GM21423 (cell line): ENCODE results near the gene RAET1L.
"Not testable (repeated sequence)": the region's sequence is repeated elsewhere in the genome, so short reads cannot be mapped to it uniquely, and the experiment has no call there.

Source experiments
- ATAC-seq: cut with Tn5 transposase; IDR thresholded peaks from one replicate; pipeline ENCODE4 v1.9.1; 2021; ENCODE audit warnings: mild to moderate bottlenecking, moderate library complexity; ENCODE audit not compliant: unreplicated experiment

Gene RAET1L

DNA sequence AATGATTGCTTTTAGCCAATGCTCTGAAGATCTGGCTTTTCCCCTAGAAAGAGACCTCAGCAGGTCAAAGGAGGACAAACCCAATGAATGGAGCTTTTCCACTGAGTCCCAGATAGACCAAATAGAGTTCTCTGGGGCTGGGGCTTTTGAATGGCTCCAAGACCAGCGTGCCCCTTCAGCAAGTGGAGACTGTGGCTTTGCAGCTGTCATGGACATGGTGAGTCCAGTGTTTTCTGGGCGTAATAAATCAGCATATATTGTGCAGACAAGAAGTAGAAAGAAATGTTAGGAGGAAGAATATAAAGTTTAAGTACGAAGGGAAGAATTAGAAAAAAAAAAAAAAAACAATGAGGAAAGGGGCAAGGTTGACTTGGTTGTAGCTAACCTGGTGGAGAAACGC lies 33.5 kb downstream of the RAET1L start:
- no peak for ATAC-seq

DNA sequence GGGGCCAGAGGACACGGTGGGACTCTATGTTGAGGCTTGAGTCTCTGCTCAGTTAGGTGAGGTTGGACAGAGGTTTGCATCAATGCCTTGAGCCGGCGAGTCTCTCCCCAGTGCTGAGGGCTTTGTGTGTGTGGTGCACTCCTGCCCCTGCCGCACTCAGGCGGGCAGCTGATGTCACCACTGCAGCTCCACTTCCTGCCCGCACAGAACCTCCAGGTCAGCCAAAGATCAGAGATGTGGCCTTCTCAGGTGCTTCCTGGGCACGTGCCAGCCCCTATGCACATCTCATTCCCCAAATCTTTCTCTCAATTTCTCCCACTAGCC lies 33.9 kb downstream of the RAET1L start:
- not testable (repeated sequence) for ATAC-seq

DNA sequence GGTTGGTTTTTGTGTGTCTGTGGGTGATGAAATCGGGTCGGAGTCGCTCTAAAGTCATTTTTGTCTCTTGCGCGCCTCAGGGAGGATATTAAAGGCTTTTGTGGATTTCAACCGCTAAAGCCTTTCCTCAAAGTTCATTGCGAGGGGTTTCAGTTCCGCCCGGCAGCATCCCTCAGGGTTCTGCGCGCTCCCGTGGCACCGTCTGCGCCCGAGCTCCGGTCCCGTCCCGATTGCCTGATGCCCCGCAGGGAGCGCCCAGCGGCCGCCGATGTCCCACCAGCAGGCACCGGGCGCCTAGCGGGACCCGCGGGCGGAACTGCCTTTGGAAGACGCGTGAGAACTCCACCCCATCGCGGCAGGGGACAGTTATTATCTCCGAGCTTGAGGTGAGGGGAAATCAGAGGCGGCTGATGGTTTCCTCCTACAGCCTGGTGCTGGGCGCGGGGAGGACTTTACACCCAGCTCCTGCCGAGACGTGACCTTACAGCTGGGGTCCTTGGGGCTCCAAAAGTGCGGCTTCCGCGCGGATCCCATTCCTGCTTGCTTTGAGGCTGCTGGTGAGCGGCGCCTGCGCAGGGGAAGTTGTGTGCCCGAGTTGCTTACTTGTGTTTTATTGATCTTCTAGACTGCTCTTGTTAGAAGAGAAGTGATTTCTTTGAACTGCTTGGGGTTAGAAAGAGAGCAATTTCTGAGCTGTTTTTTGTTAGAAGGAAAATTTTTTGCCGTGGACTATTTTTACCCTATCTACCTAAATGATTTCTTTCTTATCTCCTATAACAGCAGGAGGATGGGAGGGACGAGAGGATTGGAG lies 34.5 kb downstream of the RAET1L start:
- ATAC-seq: no peak

DNA sequence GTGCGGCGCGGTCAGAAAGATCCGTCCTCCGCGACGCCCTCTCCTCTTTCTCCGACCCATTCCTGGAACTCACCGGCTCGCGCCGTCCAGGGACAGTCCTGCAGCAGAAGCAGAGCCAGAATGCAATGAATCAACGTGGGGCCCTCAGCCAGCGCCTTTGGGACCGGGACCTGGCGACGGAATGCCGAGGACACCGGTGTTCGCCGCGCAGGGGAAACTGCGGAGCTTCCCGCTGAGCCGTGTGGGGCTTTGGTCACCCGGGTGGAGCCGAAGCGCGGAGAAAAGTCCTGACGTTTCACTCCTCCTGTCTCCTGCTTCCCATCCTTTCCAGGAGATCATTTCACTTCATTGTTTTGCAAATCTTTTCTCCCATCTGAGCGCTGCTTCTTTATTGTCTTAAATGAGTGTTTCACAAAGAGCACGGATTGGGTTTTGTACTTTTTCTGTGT lies 35.1 kb downstream of the RAET1L start:
- no peak for ATAC-seq

DNA sequence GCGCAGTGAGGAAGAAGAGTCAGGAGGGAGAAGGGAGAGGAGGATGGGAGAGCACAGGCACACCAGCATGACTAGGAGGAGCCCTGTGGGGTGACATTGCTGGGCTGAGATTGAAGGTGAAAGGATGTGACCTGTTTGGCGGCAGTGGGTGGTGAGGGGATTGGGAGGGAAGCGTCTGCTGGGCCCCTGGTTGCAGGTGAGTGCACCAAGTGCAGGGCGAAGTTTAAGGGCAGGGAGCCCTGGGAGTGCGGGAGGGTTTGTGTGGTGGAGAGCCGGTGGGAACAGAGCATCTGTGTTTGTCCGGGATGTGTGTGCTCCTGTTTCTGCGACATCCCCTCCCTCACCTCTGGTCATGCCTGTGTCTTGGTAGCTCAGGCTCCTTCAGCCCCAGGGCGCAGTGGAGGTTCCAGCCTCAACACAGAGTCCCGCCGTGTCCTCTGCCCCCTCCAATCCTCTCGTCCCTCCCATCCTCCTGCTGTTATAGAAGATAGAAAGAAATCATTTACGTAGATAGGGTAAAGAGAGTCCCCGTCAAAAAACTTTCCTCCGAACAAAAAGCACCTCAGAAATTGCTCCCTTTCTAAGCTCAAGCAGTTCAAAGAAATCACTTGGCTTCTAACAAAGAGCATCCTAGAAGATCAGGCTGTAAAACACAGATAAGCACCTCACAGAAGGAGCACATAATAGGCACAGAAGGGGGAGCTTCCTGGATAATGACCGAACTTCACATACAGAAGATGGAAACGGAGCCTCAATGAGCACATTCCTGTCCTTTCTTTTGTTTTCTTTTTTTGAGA lies 36.6 kb downstream of the RAET1L start:
- ATAC-seq: no peak

DNA sequence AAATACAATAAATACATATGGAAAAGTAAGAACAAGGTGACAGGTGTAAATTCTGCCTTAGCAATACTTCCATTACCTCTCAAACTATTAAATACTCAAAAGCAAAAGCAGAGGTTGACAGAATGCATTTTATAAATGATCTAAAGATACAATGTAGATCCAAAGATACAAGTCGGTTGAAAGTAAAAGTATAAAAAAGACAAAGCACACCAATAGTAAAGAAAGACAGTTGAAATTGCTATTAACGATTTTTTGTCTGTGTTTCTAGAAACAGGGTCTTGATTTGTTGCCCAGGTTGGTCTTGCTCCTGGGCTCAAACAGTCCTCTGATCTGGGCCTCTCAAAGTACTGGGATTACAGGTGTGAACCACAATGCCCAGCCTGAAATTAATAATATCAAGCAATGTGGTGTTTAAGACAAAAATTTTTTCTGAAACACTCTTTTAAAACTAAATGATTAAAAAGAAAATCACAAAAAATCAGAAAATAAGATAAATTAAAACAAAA lies 37.7 kb downstream of the RAET1L start:
- ATAC-seq: no peak

DNA sequence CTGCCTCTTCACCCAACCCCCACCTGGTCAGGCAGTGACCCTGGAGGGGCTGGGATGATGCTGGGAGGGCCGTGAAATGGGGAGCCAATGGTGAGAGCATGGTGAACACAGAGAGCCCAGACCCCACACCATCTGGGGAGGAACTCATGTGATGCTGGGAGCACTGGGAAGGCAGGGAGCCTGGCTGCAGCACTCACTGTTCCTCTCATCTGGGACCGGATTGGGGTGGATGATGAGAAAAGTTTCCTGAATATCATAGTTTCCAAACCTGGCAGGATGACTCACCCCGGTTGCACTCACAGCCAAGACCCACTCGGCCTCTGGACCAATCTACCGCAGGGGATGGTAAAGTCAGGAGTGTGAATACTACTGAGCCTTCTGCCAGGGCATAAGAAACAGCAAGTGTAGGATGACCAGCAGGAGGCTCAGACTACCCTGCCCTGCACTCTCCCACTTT lies 39.8 kb downstream of the RAET1L start:
- no peak for ATAC-seq

DNA sequence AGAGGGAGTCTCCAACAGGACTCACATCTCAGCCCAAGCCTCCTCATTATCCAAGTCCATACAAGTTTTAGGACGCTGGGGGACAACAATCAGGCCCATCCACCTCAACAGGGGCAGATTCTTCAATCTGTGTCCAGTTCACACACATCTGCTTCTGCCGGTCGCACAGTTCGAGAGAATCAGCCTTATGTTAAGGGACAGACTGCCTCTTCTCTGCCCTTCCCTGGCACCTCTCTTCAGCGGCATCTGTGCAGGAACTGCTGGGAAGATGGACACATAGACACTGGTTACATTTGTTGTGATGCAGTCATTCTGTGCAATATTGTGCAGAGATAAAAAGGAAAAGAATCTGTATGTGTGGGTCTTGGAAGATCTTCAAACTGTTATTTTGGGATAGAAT lies 40.6 kb downstream of the RAET1L start:
- no peak for ATAC-seq

DNA sequence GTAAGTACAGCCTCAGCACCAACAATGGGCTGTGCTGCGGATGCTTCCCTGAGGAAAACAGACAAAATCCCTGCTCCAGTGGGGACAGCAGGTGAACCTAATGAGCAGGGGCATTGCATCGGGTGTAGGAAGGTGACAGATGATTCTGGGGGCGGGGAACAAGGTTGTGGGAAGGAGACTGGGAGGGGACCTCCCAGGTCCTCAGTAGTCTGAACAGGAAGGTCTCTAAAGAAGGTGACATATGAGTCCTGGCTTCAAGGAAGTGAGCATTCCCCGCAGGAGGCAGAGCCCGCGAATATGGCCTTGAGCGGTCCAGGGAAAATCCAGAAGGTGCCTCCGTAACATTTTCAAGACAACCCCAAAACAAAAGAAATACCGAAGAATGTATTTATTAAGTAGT lies 42.2 kb downstream of the RAET1L start:
- no peak for ATAC-seq

DNA sequence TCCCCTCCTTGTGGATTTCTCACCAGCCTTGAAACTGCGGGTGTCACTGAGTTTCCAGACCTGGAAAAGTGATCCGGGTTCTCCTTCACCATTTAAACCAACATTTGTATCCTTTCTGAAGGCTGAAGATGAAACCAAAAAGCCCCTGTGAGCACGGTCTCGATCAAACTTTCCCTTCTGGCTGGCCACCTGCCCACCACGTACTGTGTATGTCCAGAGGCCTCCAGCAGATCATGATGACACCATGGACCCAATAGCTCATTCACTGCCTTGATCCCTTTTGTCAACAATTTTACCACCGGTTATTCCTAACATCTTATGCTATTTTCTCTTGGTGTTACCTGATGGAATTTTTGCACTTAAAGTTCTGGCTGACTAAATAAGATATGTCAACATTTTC lies 46.0 kb downstream of the RAET1L start:
- ATAC-seq: no peak

DNA sequence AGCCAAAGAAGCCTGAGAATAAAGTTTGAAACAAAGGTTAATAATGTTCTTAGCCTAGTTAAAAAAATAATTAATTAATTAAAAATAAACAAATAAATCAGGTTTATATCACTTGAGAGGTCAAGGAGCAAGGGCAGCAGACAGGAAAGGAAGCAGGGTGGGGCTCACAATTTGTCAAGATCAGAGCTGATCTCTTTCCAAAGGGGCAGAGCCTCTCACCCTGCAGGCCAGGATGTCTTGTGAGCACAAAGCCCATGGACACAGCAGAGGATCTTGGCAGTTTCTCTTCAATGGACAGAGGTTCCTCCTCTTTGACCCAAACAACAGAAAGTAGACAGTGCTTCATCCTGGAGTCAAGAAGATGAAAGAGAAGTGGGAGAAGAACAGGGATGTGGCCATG lies 46.7 kb downstream of the RAET1L start:
- no peak for ATAC-seq

DNA sequence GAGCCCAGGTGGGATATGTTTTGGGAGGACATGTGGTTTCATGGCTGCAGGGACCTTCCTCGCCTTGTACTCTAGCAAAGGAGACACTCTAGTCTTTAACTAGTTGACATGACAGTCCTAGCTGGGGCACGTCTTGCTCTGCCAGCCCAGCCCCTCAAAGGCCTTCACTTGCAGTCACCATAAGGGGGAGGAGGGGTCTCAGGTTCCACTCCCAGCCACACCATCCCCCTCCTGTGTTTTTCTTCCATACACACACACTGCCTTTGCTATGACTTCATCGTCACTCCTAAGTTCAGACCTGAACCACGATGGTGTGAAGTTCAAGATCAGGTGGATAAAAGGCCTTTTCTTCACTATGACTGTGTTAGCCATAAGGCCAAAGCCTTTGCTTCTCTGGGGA lies 48.1 kb downstream of the RAET1L start:
- no peak for ATAC-seq

DNA sequence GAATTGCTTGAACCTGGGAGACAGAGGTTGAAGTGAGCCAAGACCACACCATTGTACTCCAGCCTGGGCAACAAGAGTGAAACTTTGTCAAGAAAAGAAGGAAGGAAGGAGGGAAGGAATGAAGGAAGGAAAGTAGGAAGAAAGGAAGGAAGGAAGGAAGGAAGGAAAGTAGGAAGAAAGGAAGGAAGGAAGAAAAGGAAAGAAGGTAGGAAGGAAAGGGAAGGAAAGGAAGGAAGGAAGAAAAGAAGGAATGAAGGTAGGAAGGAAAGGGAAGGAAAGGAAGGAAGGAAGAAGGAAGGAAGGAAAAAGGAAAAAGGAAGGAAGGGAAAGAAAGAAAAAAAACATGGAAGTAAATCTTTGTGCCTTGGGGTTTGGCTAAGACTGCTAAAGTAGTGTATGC lies 49.9 kb downstream of the RAET1L start:
- no peak for ATAC-seq

DNA sequence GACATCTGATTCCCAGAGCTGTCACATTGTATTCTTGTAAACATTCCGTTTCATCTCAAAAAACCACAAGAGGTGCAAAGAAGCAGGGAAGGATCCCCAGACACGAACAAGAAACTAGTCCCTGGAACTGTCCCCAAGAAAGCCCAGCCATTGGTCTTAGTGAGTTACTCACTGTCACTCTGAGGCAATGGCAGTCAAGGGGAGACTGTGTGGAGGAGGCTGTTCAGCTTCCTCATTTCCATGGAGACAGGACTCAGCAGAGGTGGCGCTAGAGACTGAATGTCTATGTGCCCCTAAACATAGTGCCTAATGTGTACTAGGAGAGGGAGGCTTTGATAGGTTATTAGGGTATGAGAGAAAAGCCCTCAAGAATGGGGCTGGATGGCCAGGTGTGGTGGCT lies 50.5 kb downstream of the RAET1L start:
- ATAC-seq: no peak

DNA sequence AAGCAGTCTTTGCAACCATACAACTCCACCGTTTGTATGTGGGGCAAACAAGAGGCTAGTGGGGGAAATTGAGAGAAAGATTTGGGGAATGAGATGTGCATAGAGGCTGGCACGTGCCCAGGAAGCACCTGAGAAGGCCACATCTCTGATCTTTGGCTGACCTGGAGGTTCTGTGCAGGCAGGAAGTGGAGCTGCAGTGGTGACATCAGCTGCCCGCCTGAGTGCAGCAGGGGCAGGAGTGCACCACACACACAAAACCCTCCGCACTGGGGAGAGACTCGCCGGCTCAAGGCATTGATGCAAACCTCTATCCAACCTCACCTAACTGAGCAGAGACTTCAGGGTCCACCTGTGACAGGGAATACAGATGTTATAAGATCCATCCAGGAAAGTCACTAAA lies 50.9 kb downstream of the RAET1L start:
- ATAC-seq: not testable (repeated sequence)

DNA sequence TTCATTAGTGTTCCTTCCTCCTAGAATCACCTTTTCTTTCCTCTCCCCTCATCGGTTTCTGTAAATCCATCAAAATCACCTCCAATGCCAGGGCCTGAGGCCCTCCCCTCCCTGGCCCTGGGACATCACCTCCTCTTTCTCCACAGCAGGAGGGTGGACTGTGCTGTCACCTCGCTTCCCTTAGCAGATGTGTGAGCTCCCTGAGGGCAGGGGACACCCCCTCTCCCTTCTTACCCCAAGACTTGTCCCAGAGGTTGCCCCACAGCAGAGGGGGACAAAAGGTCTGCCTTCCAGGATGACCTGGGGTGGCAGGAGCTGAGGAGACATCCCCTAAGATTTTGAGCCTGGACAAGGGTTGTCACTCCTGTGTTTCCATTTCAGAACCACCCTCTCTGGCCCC lies 55.7 kb downstream of the RAET1L start:
- no peak for ATAC-seq

DNA sequence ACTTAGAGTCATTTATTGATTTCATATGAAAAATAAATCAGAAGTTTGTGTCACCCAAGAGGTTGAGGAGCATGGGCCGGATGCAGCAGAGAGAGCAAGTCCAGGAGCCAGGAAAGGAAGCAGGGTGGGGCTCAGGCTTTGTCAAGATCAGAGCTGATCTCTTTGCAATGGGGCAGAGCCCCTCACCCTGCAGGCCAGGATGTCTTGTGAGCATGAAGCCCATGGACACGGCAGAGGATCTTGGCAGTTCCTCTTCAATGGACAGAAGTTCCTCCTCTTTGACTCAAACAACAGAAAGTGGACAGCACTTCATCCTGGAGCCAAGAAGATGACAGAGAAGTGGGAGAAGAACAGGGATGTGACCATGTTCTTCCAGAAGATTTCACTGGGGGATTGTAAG lies 56.4 kb downstream of the RAET1L start:
- ATAC-seq: not testable (repeated sequence)
